Suprapubic skin (tissue), 4 donors: Measurements from ENCODE around the gene MTAP.

Source experiments
- POLR2A ChIP-seq, 2 donors: fragments of 450-650 bp; IDR thresholded peaks; one replicate each; pipeline ENCODE4 v1.6.1; 2017; ENCODE audit warnings: antibody characterized with exemption in 2 of 2, mild to moderate bottlenecking in 2 of 2, moderate library complexity in 2 of 2
- POLR2AphosphoS5 ChIP-seq, 3 donors: sonication (generic); formaldehyde crosslinking; IDR thresholded peaks; one replicate each; pipeline ENCODE4 v1.6.1; 2017; ENCODE audit warnings: antibody characterized with exemption in 3 of 3
- TF ChIP-seq, protein P1 (sequence below), 2 donors: fragments of 200-600 bp in 1 of 2; fragments of 450-650 bp in 1 of 2; sonication (generic) in 1 of 2; IDR thresholded peaks; one replicate each; pipeline ENCODE4 v1.5.1; 2016 to 2019; ENCODE audit warnings: antibody characterized with exemption in 2 of 2, mild to moderate bottlenecking in 1 of 2, moderate library complexity in 1 of 2

DNA sequence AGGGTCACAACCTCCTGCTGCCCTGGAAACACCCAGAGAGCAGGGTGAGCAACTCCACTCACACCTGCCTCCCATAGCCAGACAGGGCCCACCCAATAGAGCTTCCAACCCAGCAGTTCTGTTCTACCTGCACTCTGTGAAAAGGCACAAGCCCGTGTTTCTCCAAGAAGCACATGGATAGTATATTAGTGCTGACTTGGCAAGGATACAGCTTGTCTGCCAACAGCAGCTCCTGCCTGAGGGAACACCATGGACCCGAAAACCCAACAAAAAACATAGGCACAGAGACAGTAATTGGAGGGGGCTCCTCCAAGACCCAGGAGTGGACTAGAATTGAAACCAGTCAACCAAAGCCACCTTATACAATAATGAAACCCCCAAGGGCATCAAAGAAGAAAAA is 143.2 kb downstream of the MTAP start:
- TF ChIP-seq POLR2A (IDR thresholded peaks at IDR 0.05) (no peak), POLR2AphosphoS5 (IDR thresholded peaks at IDR 0.05) (no peak)
- TF ChIP-seq, protein P1, sequence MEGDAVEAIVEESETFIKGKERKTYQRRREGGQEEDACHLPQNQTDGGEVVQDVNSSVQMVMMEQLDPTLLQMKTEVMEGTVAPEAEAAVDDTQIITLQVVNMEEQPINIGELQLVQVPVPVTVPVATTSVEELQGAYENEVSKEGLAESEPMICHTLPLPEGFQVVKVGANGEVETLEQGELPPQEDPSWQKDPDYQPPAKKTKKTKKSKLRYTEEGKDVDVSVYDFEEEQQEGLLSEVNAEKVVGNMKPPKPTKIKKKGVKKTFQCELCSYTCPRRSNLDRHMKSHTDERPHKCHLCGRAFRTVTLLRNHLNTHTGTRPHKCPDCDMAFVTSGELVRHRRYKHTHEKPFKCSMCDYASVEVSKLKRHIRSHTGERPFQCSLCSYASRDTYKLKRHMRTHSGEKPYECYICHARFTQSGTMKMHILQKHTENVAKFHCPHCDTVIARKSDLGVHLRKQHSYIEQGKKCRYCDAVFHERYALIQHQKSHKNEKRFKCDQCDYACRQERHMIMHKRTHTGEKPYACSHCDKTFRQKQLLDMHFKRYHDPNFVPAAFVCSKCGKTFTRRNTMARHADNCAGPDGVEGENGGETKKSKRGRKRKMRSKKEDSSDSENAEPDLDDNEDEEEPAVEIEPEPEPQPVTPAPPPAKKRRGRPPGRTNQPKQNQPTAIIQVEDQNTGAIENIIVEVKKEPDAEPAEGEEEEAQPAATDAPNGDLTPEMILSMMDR (IDR thresholded peaks at IDR 0.05) = no peak
